Neutrophil (primary cell): ENCODE results near the gene GRIA3.

Experiments
- H3K27ac ChIP-seq: fragments of 200-600 bp; sonication (generic); 2 replicates; pipeline ENCODE4 v1.5.1; 2016; ENCODE audit warnings: mild to moderate bottlenecking, moderate library complexity
- H3K27me3 ChIP-seq: fragments of 200-600 bp; sonication (generic); 2 replicates; pipeline ENCODE4 v1.6.0; 2016; ENCODE audit warnings: mild to moderate bottlenecking
- H3K36me3 ChIP-seq: fragments of 200-600 bp; sonication (generic); 2 replicates; pipeline ENCODE4 v1.5.1; 2017
- H3K4me1 ChIP-seq, 2 experiments: fragments of 200-600 bp in 1 of 2; sonication (generic) in 1 of 2; 1 replicate in 1 of 2; 2 replicates in 1 of 2; pipeline versions ENCODE4 v1.5.1 to v1.6.1; 2013 to 2016; ENCODE audit warnings: low read depth in 1 of 2, low read length in 1 of 2, mild to moderate bottlenecking in 1 of 2, moderate library complexity in 1 of 2; ENCODE audit not compliant: control insufficient read depth in 1 of 2, insufficient read depth in 1 of 2
- H3K4me3 ChIP-seq, 2 experiments: fragments of 200-600 bp in 1 of 2; sonication (generic) in 1 of 2; 1 replicate in 1 of 2; 2 replicates in 1 of 2; pipeline ENCODE4 v1.5.1; 2013 to 2016; ENCODE audit warnings: low read depth in 1 of 2, low read length in 1 of 2, mild to moderate bottlenecking in 1 of 2, moderate library complexity in 1 of 2
- H3K9me3 ChIP-seq: fragments of 200-600 bp; sonication (generic); 2 replicates; pipeline ENCODE4 v1.5.1; 2016
- TF ChIP-seq, protein P1 (sequence below): fragments of 200-600 bp; sonication (generic); IDR thresholded peaks from 2 replicates; pipeline ENCODE4 v1.5.1; 2016; ENCODE audit warnings: antibody characterized with exemption

GRIA3 gene

DNA sequence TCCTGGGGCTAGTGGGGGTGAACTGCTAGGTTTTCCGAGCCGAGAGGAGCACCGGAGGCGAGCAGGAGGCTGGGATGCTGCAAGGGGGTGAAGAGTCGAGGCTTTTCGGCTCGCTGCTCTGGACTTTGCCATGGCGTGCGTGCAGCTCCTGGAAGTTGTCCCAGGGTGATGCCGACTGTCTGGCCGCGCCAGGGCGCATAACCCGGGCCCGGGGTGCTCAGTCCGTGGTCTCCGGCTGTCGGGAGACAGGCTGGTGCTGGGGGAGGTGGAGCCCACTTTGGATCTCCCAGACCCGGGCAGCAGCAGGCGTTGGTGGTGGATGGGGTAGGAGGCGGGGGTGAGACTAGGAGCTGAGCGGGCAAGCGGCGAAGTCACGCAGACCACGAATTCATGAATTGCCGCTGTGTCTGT, 793 bp downstream of the GRIA3 start:
- Histone ChIP-seq H3K4me1 (no peaks in the 10 kb centered on the region), H3K36me3 (no peaks in the 10 kb centered on the region), H3K4me3 (no peak overlapping the region), H3K27me3 (peaks cover 54% of the 10 kb centered on the region), H3K27ac (no peak overlapping the region), H3K9me3 (no peaks in the 10 kb centered on the region)
- TF ChIP-seq, protein P1, sequence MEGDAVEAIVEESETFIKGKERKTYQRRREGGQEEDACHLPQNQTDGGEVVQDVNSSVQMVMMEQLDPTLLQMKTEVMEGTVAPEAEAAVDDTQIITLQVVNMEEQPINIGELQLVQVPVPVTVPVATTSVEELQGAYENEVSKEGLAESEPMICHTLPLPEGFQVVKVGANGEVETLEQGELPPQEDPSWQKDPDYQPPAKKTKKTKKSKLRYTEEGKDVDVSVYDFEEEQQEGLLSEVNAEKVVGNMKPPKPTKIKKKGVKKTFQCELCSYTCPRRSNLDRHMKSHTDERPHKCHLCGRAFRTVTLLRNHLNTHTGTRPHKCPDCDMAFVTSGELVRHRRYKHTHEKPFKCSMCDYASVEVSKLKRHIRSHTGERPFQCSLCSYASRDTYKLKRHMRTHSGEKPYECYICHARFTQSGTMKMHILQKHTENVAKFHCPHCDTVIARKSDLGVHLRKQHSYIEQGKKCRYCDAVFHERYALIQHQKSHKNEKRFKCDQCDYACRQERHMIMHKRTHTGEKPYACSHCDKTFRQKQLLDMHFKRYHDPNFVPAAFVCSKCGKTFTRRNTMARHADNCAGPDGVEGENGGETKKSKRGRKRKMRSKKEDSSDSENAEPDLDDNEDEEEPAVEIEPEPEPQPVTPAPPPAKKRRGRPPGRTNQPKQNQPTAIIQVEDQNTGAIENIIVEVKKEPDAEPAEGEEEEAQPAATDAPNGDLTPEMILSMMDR = no peak

DNA sequence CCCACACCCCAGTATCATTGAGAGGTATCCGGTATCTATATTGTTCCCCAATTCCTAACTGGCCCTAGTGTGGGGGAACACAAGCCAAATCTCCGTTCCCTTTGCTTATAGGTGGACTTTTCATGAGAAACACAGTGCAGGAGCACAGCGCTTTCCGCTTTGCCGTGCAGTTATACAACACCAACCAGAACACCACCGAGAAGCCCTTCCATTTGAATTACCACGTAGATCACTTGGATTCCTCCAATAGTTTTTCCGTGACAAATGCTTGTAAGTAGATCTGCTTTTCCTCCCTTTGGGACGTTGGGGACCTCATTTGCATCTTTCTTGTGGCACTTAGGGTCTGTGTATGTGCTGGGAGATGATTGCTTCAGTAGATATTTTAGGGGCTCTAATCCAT, 1.6 kb downstream of the GRIA3 start:
- Histone ChIP-seq H3K27me3 (peaks cover 54% of the 10 kb centered on the region), H3K36me3 (no peaks in the 10 kb centered on the region), H3K4me1 (no peaks in the 10 kb centered on the region), H3K4me3 (no peak overlapping the region), H3K9me3 (no peaks in the 10 kb centered on the region), H3K27ac (no peak overlapping the region)
- TF ChIP-seq, protein P1 = no peak

DNA sequence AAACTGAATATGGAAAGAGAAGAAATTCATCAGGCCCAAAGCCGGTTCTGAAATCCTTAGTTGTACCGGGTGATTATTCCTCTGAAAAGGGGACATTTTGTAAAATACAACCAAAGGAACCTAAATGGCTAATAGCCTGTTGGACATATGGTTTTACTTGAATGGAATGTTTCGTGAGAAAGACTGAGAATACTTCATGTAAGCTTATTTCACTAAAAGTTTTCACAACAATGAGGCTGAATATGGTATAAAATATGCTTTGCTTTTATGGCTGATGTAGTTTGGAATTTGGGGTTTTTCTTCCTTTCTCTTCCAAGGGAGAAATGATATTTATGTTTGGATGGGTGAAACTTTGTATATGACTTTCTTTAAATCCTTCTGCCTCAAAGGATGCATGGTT, 2.7 kb downstream of the GRIA3 start:
- H3K4me1 ChIP-seq = no peaks in the 10 kb centered on the region
- TF ChIP-seq, protein P1 = no peak
- H3K36me3 ChIP-seq = no peaks in the 10 kb centered on the region
- no peaks in the 10 kb centered on the region for H3K9me3 ChIP-seq
- peaks cover 54% of the 10 kb centered on the region for H3K27me3 ChIP-seq
- no peak overlapping the region for H3K27ac ChIP-seq
- no peak overlapping the region for H3K4me3 ChIP-seq

DNA sequence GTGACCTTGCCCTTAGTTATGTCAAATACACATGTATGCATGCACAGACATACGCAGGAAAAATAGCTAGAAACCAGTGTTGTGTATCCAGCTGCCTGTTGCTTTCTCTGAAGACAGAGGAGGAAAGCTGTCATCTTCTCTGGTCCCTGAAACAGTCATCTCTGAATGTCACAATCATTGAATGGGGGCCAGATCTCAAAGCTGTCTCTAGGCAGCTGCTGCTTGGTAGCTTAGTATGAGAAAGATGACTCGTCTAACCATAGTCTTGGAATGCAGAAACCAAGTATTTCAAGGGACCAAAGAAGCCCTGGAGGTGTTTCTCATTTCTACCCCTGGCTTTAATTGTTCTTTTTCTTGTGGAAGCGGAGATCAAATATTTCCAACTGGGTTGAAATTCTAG, 4.0 kb downstream of the GRIA3 start:
- no peaks in the 10 kb centered on the region for H3K36me3 ChIP-seq
- H3K9me3 ChIP-seq = no peaks in the 10 kb centered on the region
- peaks cover 41% of the 10 kb centered on the region for H3K27me3 ChIP-seq
- no peaks in the 10 kb centered on the region for H3K4me1 ChIP-seq
- H3K4me3 ChIP-seq = no peak overlapping the region
- no peak overlapping the region for H3K27ac ChIP-seq
- TF ChIP-seq, protein P1 = no peak

DNA sequence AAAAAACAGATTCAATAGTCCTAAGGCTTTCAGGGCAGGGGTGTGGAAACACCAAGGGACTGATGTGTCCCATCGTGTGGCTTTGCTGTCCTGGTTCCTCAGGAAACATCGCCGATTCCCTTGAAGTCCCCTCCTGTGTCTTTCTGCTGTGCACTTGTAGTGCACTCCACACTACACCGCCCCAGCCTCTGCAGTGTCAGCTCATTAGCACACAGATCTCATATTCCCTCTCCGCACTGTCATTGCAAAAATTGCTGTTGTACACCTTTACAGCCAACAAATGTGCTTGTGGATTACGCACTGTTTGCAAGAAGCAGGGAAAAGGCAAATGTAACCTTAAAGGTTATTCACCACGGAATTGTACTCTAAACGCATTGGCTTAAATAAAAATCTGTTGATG, 5.3 kb downstream of the GRIA3 start:
- H3K9me3 ChIP-seq = no peaks in the 10 kb centered on the region
- H3K27ac ChIP-seq = no peak overlapping the region
- no peak overlapping the region for H3K4me3 ChIP-seq
- no peaks in the 10 kb centered on the region for H3K4me1 ChIP-seq
- H3K36me3 ChIP-seq = no peaks in the 10 kb centered on the region
- peaks cover 29% of the 10 kb centered on the region for H3K27me3 ChIP-seq
- TF ChIP-seq, protein P1 = no peak

DNA sequence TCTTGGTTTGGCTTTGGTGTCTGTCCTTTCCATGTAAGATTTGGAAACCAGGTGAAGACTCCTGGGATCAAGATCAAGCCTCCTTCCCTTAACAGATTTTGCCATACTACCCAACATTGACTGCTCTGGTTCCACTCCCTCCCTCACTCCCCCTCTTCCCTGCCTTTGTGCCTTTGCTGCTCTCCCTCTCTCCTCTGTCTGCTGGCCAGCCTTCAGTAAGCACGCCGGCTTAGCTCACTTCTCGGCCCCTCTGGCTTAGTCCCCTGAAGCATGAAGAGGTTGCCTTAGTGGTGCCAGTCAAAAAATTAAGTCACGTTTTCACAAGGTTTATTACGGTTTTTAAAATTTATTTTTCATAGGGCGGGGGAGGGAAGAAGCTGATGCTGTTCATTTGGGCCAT, 6.0 kb downstream of the GRIA3 start:
- TF ChIP-seq, protein P1 = no peak
- H3K4me3 ChIP-seq = no peak overlapping the region
- no peaks in the 10 kb centered on the region for H3K9me3 ChIP-seq
- no peaks in the 10 kb centered on the region for H3K36me3 ChIP-seq
- peaks cover 21% of the 10 kb centered on the region for H3K27me3 ChIP-seq
- no peaks in the 10 kb centered on the region for H3K4me1 ChIP-seq
- H3K27ac ChIP-seq = no peak overlapping the region
